Immature natural killer cell (primary cell): ENCODE measurements around the gene JARID2. TPM values are rescaled to one million over a fixed set of nuclear protein-coding genes. Genes with fewer than 3 reads are reported as not detected.

Experiments
- DNase-seq, 3 donors: peaks; one replicate each; pipeline ENCODE4 v3.0.0; 2022; ENCODE audit warnings: mixed read lengths in 1 of 3
- H3K27ac Mint-ChIP-seq, 6 donors: one replicate each; pipeline ENCODE4 v1.8.0; 2020; ENCODE audit warnings: mixed read lengths in 6 of 6, mild to moderate bottlenecking in 5 of 6, inconsistent platforms in 4 of 6, moderate library complexity in 3 of 6
- H3K27me3 Mint-ChIP-seq, 3 donors: one replicate each; pipeline ENCODE4 v1.8.0; 2020 to 2021; ENCODE audit warnings: low read depth in 3 of 3, mild to moderate bottlenecking in 3 of 3, mixed read lengths in 3 of 3, moderate library complexity in 3 of 3, inconsistent platforms in 1 of 3
- H3K36me3 Mint-ChIP-seq, 3 donors: one replicate each; pipeline ENCODE4 v1.8.0; 2020; ENCODE audit warnings: mixed read lengths in 3 of 3, inconsistent platforms in 2 of 3, mild to moderate bottlenecking in 2 of 3
- H3K4me1 Mint-ChIP-seq, 2 donors: one replicate each; pipeline ENCODE4 v1.8.0; 2020; ENCODE audit warnings: inconsistent platforms in 2 of 2, mild to moderate bottlenecking in 2 of 2, mixed read lengths in 2 of 2, moderate library complexity in 1 of 2
- H3K4me3 Mint-ChIP-seq, 5 donors: one replicate each; pipeline ENCODE4 v1.8.0; 2020; ENCODE audit warnings: mild to moderate bottlenecking in 5 of 5, mixed read lengths in 5 of 5, inconsistent platforms in 3 of 5, moderate library complexity in 3 of 5
- H3K9me3 Mint-ChIP-seq, 6 donors: one replicate each; pipeline ENCODE4 v1.8.0; 2020; ENCODE audit warnings: mild to moderate bottlenecking in 6 of 6, mixed read lengths in 6 of 6, inconsistent platforms in 4 of 6, moderate library complexity in 3 of 6
- polyA plus RNA-seq, 3 donors: library from polyadenylated mRNA; unstranded; fragments of 300-500 nt; fragmentation: Illumina TruSeq; gene quantifications; one replicate each; pipeline ENCODE4 v1.2.3, GENCODE V29; 2021

Gene JARID2
- polyA plus RNA-seq, 3 donors from 2014 or later = 4.3 to 26.1 (median 7.8) TPM

DNA sequence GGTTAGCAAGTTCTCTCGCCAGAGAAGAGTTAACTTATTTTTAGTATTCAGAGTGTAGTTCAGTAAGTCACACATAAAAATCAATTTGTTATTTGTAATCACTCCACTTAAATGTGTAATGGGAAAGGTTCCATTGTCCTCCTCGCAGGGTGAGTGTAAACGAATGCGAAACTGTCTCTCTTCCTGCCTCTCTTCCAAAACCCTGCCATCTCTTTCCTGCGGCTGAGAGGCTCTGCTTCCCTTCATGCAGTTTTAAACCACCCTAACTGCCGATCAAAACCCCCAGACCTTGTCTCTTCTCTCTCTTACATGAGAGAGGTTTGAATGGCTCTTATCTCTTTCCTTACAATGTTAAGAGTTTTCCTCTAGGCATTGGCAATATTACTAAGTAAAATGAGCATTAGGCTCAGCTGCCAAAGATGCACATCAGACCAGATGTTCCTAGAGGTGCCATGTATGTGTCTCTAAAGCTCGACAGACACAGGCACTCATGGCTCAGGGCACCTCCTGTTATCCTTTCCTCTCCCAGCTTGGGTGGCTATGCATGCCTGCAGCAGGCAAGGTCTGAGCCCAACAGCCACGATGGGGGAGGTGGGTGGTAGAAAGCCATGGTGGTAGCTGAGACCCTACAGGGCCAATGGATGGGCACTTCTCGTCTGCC lies 91.2 kb downstream of the JARID2 start:
- peak overlapping the region; percentile 3 to 63 (median 33) for H3K27ac Mint-ChIP-seq
- no peaks in the 10 kb centered on the region for H3K9me3 Mint-ChIP-seq
- DNase-seq = no peak
- no peaks in the 10 kb centered on the region for H3K27me3 Mint-ChIP-seq
- H3K4me1 Mint-ChIP-seq = peaks cover 82 to 93% of the 10 kb centered on the region in 2 donors
- no peaks in the 10 kb centered on the region for H3K36me3 Mint-ChIP-seq
- H3K4me3 Mint-ChIP-seq = peak overlapping the region in 4 of 5 donors; percentile 4 to 51 (median 16)

DNA sequence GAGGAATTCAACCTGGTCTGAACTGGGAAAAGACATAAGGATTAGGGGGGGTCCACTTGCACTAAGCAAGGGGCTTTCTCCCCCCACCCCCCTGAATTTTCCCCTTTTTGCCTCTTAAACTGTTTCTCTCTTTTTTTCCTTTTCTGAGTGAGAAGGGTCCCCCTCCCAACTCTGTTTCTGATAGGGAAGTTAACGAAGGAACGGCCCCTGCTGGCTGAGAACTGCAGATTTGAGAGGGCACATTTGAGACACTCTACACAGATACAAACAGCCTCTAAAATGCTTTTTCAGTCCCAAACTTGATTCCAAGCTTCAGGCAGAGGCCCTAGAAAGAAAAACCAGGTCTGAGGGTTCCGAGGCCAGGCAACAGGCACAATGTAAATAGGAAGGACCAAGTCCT lies 91.7 kb downstream of the JARID2 start:
- no peak for DNase-seq
- Mint-ChIP-seq H3K9me3 (no peaks in the 10 kb centered on the region), H3K27ac (peak overlapping the region in 4 of 6 donors; percentile 23 to 69 (median 53)), H3K4me3 (peak overlapping the region in 1 of 5 donors; percentile 21), H3K36me3 (no peaks in the 10 kb centered on the region), H3K4me1 (peaks cover 81 to 93% of the 10 kb centered on the region in 2 donors), H3K27me3 (peaks cover 0 to 1% (median 0%) of the 10 kb centered on the region in 3 donors)

DNA sequence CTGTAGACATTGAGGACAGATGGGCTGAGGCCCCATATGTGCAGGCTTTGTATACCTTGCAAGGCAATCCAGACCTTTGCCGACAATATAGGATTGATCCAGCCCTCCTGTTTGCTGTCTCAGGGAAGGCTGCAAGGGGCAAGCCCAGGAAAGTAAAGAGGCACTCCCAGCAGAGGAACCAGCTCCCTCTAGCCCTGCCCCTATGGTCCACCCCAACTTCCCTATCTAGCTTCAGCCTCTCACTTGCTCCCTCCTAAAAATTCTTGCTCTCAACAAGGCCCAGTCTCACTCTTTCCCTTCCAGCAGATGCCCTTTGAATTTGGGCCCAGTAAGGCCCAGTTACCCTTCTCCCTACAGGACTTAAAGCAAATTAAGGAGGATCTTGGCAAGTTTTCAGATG lies 92.6 kb downstream of the JARID2 start:
- no peak for DNase-seq
- Mint-ChIP-seq H3K27me3 (peaks cover 0 to 1% (median under 1%) of the 10 kb centered on the region in 3 donors), H3K4me3 (no peak overlapping the region), H3K9me3 (no peaks in the 10 kb centered on the region), H3K27ac (peak overlapping the region in 5 of 6 donors; percentile 8 to 77 (median 53)), H3K36me3 (no peaks in the 10 kb centered on the region), H3K4me1 (peaks cover 86 to 96% of the 10 kb centered on the region in 2 donors)

DNA sequence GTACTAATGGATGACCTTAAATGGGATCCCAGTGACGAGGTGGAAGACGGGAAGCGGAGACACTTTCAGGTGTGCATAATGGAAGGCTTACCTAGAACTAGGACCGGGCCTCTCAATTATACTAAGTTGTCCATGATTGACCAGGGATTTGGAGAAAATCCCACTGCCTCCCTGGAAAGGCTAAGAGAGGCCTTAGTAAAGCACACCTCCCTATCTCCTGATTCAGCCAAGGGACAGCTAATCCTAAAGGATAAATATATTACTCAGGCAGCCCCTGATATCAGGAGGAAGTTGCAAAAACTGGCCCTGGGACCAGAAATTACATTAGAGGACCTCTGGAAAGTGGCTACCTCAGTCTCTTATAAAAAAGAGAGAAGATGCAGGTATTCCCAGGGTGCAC lies 93.2 kb downstream of the JARID2 start:
- DNase-seq = no peak
- Mint-ChIP-seq H3K4me1 (peaks cover 87 to 96% of the 10 kb centered on the region in 2 donors), H3K9me3 (no peaks in the 10 kb centered on the region), H3K4me3 (no peak overlapping the region), H3K36me3 (no peaks in the 10 kb centered on the region), H3K27me3 (peaks cover 0 to 4% (median 1%) of the 10 kb centered on the region in 3 donors), H3K27ac (peak overlapping the region; percentile 8 to 77 (median 38))

DNA sequence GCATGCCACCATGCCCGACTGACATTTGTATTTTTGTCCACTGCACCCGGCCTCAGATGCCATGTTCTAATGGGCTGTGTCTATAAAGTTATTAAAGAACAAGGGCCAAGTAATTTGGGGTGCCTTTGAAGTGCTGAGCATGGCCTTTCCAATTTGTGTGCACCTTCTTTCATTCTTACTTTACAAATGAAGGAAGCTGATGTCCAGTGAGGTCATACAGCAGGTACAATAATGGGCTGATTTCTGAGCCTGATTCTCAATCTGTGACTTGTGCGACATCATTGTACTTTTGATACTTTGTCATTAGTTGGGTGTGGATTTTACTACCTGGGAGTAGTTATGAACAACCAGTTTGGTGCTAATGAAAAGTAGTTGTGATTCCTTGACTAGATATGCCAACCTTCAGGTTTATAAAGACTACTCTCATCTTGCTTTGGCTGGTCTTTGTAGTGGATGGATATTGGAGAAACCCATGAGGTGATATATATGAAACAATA lies 94.3 kb downstream of the JARID2 start:
- DNase-seq = no peak
- H3K4me3 Mint-ChIP-seq = peak overlapping the region; percentile 63 to 75 (median 74)
- peak overlapping the region; percentile 78 to 91 (median 88) for H3K27ac Mint-ChIP-seq
- H3K9me3 Mint-ChIP-seq = no peaks in the 10 kb centered on the region
- peaks cover 0 to 4% (median 1%) of the 10 kb centered on the region in 3 donors for H3K27me3 Mint-ChIP-seq
- peaks cover 89 to 96% of the 10 kb centered on the region in 2 donors for H3K4me1 Mint-ChIP-seq
- no peaks in the 10 kb centered on the region for H3K36me3 Mint-ChIP-seq

DNA sequence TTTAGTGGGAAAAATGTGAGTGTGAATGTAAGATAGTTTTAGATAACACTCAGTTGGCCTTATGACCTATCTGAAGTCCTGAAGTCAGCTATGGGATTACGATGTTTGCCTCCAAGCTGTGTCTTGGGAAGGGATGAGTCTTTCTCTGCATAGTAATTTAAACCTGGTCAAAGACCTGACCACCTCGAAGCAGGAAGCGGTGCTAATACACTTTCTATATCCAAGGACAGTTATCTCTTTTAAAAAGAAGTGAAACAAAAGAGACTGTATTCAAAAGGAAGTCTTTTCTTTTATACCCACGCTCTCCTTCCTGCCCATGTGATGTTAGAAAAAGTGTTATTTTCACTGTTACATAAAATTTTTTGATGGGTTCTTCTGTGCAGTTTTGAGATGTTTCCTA lies 94.9 kb downstream of the JARID2 start:
- H3K27ac Mint-ChIP-seq = peak overlapping the region; percentile 78 to 91 (median 88)
- DNase-seq = no peak
- no peaks in the 10 kb centered on the region for H3K36me3 Mint-ChIP-seq
- H3K27me3 Mint-ChIP-seq = peaks cover 0 to 4% (median 1%) of the 10 kb centered on the region in 3 donors
- no peaks in the 10 kb centered on the region for H3K9me3 Mint-ChIP-seq
- peaks cover 88 to 96% of the 10 kb centered on the region in 2 donors for H3K4me1 Mint-ChIP-seq
- peak overlapping the region; percentile 63 to 75 (median 74) for H3K4me3 Mint-ChIP-seq

DNA sequence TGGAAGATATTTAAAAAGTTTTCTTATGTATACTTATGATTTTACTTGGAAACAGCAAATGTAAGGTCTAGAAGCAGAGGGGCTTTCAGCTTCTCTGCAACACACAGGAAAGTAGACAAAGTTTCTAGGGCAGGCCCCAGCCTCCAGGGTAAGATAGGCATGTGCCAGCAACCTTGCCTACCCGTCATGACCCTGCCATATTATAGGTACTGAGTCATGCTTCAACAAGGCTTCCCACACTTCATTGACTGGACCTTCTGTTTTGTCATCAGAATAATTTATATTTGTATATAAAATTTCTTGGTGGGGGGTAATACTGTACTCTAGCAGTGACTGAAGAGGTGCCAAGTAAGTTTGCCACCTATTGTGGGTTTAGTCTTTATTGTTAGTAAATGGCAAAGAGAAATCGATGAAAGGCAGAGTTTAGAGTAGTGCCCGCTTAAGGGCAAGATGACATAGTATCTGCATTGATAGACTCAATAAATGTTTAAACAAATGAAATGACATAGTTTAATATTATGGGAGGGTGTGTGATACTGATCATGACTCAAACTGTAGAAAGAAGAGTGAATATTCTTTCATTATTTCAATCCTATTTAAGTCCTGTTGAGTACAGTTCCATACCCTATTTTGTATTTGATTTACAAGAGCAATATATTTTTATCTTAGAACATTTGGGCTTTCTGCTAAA lies 95.6 kb downstream of the JARID2 start:
- peak overlapping the region; percentile 78 to 91 (median 88) for H3K27ac Mint-ChIP-seq
- H3K4me3 Mint-ChIP-seq = peak overlapping the region; percentile 63 to 75 (median 74)
- H3K9me3 Mint-ChIP-seq = no peaks in the 10 kb centered on the region
- H3K4me1 Mint-ChIP-seq = peaks cover 88 to 96% of the 10 kb centered on the region in 2 donors
- no peak for DNase-seq
- peaks cover 0 to 4% (median 1%) of the 10 kb centered on the region in 3 donors for H3K27me3 Mint-ChIP-seq
- H3K36me3 Mint-ChIP-seq = no peaks in the 10 kb centered on the region

DNA sequence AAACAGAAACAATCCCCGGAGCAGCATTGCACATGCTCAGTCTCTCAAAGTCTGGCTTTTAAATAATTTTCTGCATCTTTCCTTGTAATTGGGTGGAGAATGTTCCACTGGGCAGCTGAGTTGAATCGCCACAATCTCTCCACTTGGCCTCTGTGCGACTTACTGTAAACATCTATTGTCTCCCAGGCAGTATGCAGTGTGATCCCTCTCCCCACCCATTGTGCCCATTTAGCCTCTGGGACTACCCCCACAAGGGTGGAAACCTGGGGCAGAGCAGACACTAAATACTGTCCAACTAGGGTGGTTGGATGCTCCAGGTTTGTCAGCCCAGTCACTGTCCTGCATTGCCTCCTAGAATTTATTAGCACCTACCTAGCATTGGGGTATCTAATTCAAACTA lies 96.2 kb downstream of the JARID2 start:
- peaks cover 89 to 96% of the 10 kb centered on the region in 2 donors for H3K4me1 Mint-ChIP-seq
- H3K9me3 Mint-ChIP-seq = no peaks in the 10 kb centered on the region
- peak overlapping the region; percentile 49 to 71 (median 60) for H3K4me3 Mint-ChIP-seq
- H3K36me3 Mint-ChIP-seq = no peaks in the 10 kb centered on the region
- peak overlapping the region; percentile 35 to 88 (median 86) for H3K27ac Mint-ChIP-seq
- DNase-seq = no peak
- peaks cover 0 to 4% (median 1%) of the 10 kb centered on the region in 3 donors for H3K27me3 Mint-ChIP-seq

GRCh38 chr6:15343490-15344191 lies 97.8 kb downstream of the JARID2 start:
- peaks cover 0 to 4% (median 1%) of the 10 kb centered on the region in 3 donors for H3K27me3 Mint-ChIP-seq

GRCh38 chr6:15344192-15344519 lies 98.3 kb downstream of the JARID2 start:
- Mint-ChIP-seq H3K27me3 (peaks cover 0 to 4% (median 1%) of the 10 kb centered on the region in 3 donors), H3K27ac (peak overlapping the region in 5 of 6 donors; percentile 30 to 68 (median 50)), H3K4me1 (peaks cover 85 to 93% of the 10 kb centered on the region in 2 donors), H3K4me3 (no peak overlapping the region), H3K9me3 (no peaks in the 10 kb centered on the region), H3K36me3 (no peaks in the 10 kb centered on the region)
- no peak for DNase-seq

More at GRCh38 chr6:15343490-15344191, 97.8 kb downstream of the JARID2 start:
- peaks cover 83 to 93% of the 10 kb centered on the region in 2 donors for H3K4me1 Mint-ChIP-seq
- no peak for DNase-seq
- no peaks in the 10 kb centered on the region for H3K9me3 Mint-ChIP-seq
- no peaks in the 10 kb centered on the region for H3K36me3 Mint-ChIP-seq
- peak overlapping the region; percentile 1 to 55 (median 54) for H3K4me3 Mint-ChIP-seq
- H3K27ac Mint-ChIP-seq = peak overlapping the region; percentile 45 to 82 (median 70)

GRCh38 chr6:15344831-15345230 lies 99.0 kb downstream of the JARID2 start:
- peaks cover 84 to 97% of the 10 kb centered on the region in 2 donors for H3K4me1 Mint-ChIP-seq
- no peak overlapping the region for H3K4me3 Mint-ChIP-seq
- peaks cover 0 to 4% (median 1%) of the 10 kb centered on the region in 3 donors for H3K27me3 Mint-ChIP-seq
- DNase-seq = no peak
- H3K27ac Mint-ChIP-seq = no peak overlapping the region
- no peaks in the 10 kb centered on the region for H3K9me3 Mint-ChIP-seq
- no peaks in the 10 kb centered on the region for H3K36me3 Mint-ChIP-seq

- peaks cover 77 to 97% of the 10 kb centered on the region in 2 donors for H3K4me1 Mint-ChIP-seq
- peak overlapping the region in 3 of 6 donors; percentile 39 to 80 (median 51) for H3K27ac Mint-ChIP-seq
- peak overlapping the region in 1 of 5 donors; percentile 5 for H3K4me3 Mint-ChIP-seq
- no peaks in the 10 kb centered on the region for H3K9me3 Mint-ChIP-seq
- no peak for DNase-seq
- no peaks in the 10 kb centered on the region for H3K36me3 Mint-ChIP-seq
- H3K27me3 Mint-ChIP-seq = peaks cover 0 to 4% (median 1%) of the 10 kb centered on the region in 3 donors
Measured at GRCh38 chr6:15346315-15346714, 100.4 kb downstream of the JARID2 start.

GRCh38 chr6:15348528-15348927 lies 102.7 kb downstream of the JARID2 start:
- Mint-ChIP-seq H3K4me3 (no peak overlapping the region), H3K4me1 (peaks cover 73 to 97% of the 10 kb centered on the region in 2 donors), H3K27me3 (peaks cover 0 to 6% (median 0%) of the 10 kb centered on the region in 3 donors), H3K36me3 (no peaks in the 10 kb centered on the region), H3K9me3 (no peaks in the 10 kb centered on the region), H3K27ac (no peak overlapping the region)
- no peak for DNase-seq
